ENCODE measurements around the gene FAM168A.
A peak's percentile ranks its signal among the peaks of the same experiment; 100 is the strongest.

The FAM168A gene

GRCh38 chr11:73547706-73548595 lies 50.0 kb downstream of the FAM168A start:
- TF ChIP-seq CTCF (IDR thresholded peaks at IDR 0.05; ENCODE audit: low read depth, low read length): no peak
- H3K4me3 ChIP-seq (replicated peaks in 1 of 2; ENCODE audit: low read depth in 2 of 2, low read length in 2 of 2): no peak overlapping the region
- no peak for DNase-seq (ENCODE audit: low read depth in 2 of 2)

GRCh38 chr11:73542175-73542574 lies 55.7 kb downstream of the FAM168A start:
- peak in 1 of 2 donors; percentile 44 for DNase-seq (ENCODE audit: low read depth in 2 of 2)
- no peak overlapping the region for H3K4me3 ChIP-seq (replicated peaks in 1 of 2; ENCODE audit: low read depth in 2 of 2, low read length in 2 of 2)
- no peak for TF ChIP-seq CTCF (IDR thresholded peaks at IDR 0.05; ENCODE audit: low read depth, low read length)

GRCh38 chr11:73539506-73540084 lies 58.3 kb downstream of the FAM168A start:
- TF ChIP-seq CTCF (IDR thresholded peaks at IDR 0.05; ENCODE audit: low read depth, low read length): no peak
- DNase-seq (ENCODE audit: low read depth in 2 of 2): no peak
- no peak overlapping the region for H3K4me3 ChIP-seq (replicated peaks in 1 of 2; ENCODE audit: low read depth in 2 of 2, low read length in 2 of 2)

GRCh38 chr11:73538381-73538872 lies 59.5 kb downstream of the FAM168A start:
- no peak overlapping the region for H3K4me3 ChIP-seq (replicated peaks in 1 of 2; ENCODE audit: low read depth in 2 of 2, low read length in 2 of 2)
- no peak for TF ChIP-seq CTCF (IDR thresholded peaks at IDR 0.05; ENCODE audit: low read depth, low read length)
- peak in 1 of 2 donors; percentile 39 for DNase-seq (ENCODE audit: low read depth in 2 of 2)

- TF ChIP-seq CTCF (IDR thresholded peaks at IDR 0.05; ENCODE audit: low read depth, low read length): no peak
- no peak overlapping the region for H3K4me3 ChIP-seq (replicated peaks in 1 of 2; ENCODE audit: low read depth in 2 of 2, low read length in 2 of 2)
- no peak for DNase-seq (ENCODE audit: low read depth in 2 of 2)
These were observed 59.9 kb downstream of the FAM168A start for GRCh38 chr11:73537969-73538368.

- TF ChIP-seq CTCF (IDR thresholded peaks at IDR 0.05; ENCODE audit: low read depth, low read length): no peak
- no peak overlapping the region for H3K4me3 ChIP-seq (replicated peaks in 1 of 2; ENCODE audit: low read depth in 2 of 2, low read length in 2 of 2)
- DNase-seq (ENCODE audit: low read depth in 2 of 2): no peak
These were observed 61.0 kb downstream of the FAM168A start for GRCh38 chr11:73536961-73537360.
